LNCaP clone FGC (cell line): ENCODE results near the gene SBF1.

Source experiments
- DNase-seq: peaks from one replicate; pipeline ENCODE4 v3.0.0-alpha.2; 2011; ENCODE audit warnings: low read depth
- H3K4me3 ChIP-seq: 2 replicates; pipeline ENCODE4 v1.5.1; 2011; ENCODE audit warnings: mild to moderate bottlenecking, low read depth, low read length, control low read depth
- CTCF ChIP-seq: IDR thresholded peaks from 2 replicates; pipeline ENCODE4 v1.5.1; 2012; ENCODE audit warnings: mild to moderate bottlenecking; ENCODE audit not compliant: control insufficient read depth, insufficient read depth; ENCODE audit errors: extremely low read depth

The SBF1 gene

GRCh38 chr22:50474710-50475651 lies at the start of gene SBF1:
SBF1 (minus strand) TSS chr22:50475035; CDS start chr22:50474840, 195 bp downstream.
- DNase-seq: peak; percentile 54
- peak within 1 kb of the TSS; percentile 80 for H3K4me3 ChIP-seq
- no peak for TF ChIP-seq CTCF

GRCh38 chr22:50523806-50524675 lies 49.2 kb upstream of the SBF1 start:
- DNase-seq: no peak
- no peak for TF ChIP-seq CTCF
- H3K4me3 ChIP-seq: peak overlapping the region; percentile 82

GRCh38 chr22:50523458-50523805 lies 48.6 kb upstream of the SBF1 start:
- no peak for DNase-seq
- TF ChIP-seq CTCF: no peak
- H3K4me3 ChIP-seq: no peak overlapping the region

GRCh38 chr22:50522806-50523438 lies 48.1 kb upstream of the SBF1 start:
- H3K4me3 ChIP-seq: no peak overlapping the region
- no peak for DNase-seq
- no peak for TF ChIP-seq CTCF

GRCh38 chr22:50522208-50522805 lies 47.5 kb upstream of the SBF1 start:
- no peak for DNase-seq
- no peak overlapping the region for H3K4me3 ChIP-seq
- no peak for TF ChIP-seq CTCF

GRCh38 chr22:50521710-50522109 lies 46.9 kb upstream of the SBF1 start:
- TF ChIP-seq CTCF: no peak
- no peak overlapping the region for H3K4me3 ChIP-seq
- DNase-seq: no peak
